IPS-18a (cell line): ENCODE measurements around the gene STIM2.
"Not testable (repeated sequence)": the region's sequence is repeated elsewhere in the genome, so short reads cannot be mapped to it uniquely, and the experiment has no call there.

ENCODE experiments used
- H3K27ac ChIP-seq: one replicate; pipeline ENCODE4 v1.5.1; 2013; ENCODE audit warnings: low read length
- H3K27me3 ChIP-seq: one replicate; pipeline ENCODE4 v1.6.1; 2013; ENCODE audit warnings: mild to moderate bottlenecking, low read length; ENCODE audit not compliant: control insufficient read depth, insufficient read depth
- H3K36me3 ChIP-seq: one replicate; pipeline ENCODE4 v1.6.1; 2013; ENCODE audit warnings: low read depth, low read length; ENCODE audit not compliant: control insufficient read depth
- H3K4me1 ChIP-seq: one replicate; pipeline ENCODE4 v1.6.1; 2013; ENCODE audit warnings: low read depth, low read length; ENCODE audit not compliant: control insufficient read depth
- H3K4me3 ChIP-seq: one replicate; pipeline ENCODE4 v1.5.1; 2013; ENCODE audit warnings: low read length
- H3K9ac ChIP-seq: one replicate; pipeline ENCODE4 v1.6.1; 2013; ENCODE audit warnings: mild to moderate bottlenecking, low read length, moderate library complexity
- H3K9me3 ChIP-seq: one replicate; pipeline ENCODE4 v1.6.1; 2013; ENCODE audit warnings: low read depth, low read length; ENCODE audit not compliant: control insufficient read depth

STIM2 gene

DNA sequence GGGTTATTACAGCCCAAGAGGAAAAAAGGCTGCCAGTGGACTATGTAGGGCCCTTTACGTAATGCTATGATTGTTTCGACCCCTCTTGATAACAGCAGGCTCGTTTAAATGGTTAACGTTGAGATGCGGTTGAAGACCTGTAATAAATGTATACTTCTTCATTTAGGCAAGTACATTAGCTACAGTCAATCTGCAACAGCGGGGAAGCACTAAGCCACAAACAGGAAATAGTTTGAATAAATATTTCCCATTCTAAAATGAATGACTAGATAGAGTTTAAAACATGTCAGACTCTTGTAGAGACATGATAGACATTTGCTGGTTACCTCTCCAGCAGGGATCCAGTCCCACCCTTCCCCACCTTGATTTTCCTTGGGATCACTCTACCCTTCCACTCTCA, 38.1 kb upstream of the STIM2 start:
- H3K9me3 ChIP-seq = no peaks in the 10 kb centered on the region
- H3K36me3 ChIP-seq = no peaks in the 10 kb centered on the region
- no peak overlapping the region for H3K4me3 ChIP-seq
- H3K27me3 ChIP-seq = no peaks in the 10 kb centered on the region
- H3K27ac ChIP-seq = no peak overlapping the region
- peaks cover 15% of the 10 kb centered on the region for H3K4me1 ChIP-seq
- no peak overlapping the region for H3K9ac ChIP-seq

- not testable (repeated sequence) for H3K9me3 ChIP-seq, H3K36me3 ChIP-seq, H3K27ac ChIP-seq, H3K27me3 ChIP-seq, H3K4me3 ChIP-seq, H3K9ac ChIP-seq
- peaks cover 15% of the 10 kb centered on the region for H3K4me1 ChIP-seq
Measured at GRCh38 chr4:26822974-26823373, 37.7 kb upstream of the STIM2 start.

- Histone ChIP-seq H3K4me1 (peaks cover 12% of the 10 kb centered on the region), H3K9ac (no peak overlapping the region), H3K27ac (no peak overlapping the region), H3K27me3 (no peaks in the 10 kb centered on the region), H3K4me3 (no peak overlapping the region), H3K36me3 (no peaks in the 10 kb centered on the region), H3K9me3 (no peaks in the 10 kb centered on the region)
Measured at GRCh38 chr4:26823583-26823982, 37.1 kb upstream of the STIM2 start.

DNA sequence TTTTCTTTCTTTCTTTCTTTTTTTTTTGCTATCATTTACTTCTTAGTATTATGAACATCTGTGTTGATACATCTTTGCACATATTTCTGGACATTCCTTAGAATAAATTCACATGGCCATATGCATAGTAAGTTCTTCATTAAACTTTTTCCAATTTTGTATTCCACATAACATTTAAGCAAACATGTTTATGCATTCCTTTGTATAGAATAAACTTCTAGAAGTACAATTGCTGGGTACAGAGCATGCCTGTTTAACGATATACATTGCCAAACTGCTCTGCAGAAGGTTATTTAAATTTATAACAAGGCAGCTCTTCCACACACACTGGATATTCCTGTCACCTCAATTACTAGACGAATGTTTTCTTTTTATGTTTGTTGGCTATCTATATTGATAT, 36.0 kb upstream of the STIM2 start:
- Histone ChIP-seq H3K27ac (no peak overlapping the region), H3K27me3 (no peaks in the 10 kb centered on the region), H3K9me3 (no peaks in the 10 kb centered on the region), H3K9ac (no peak overlapping the region), H3K4me1 (peaks cover 3% of the 10 kb centered on the region), H3K36me3 (no peaks in the 10 kb centered on the region), H3K4me3 (no peak overlapping the region)

- Histone ChIP-seq H3K9me3 (no peaks in the 10 kb centered on the region), H3K9ac (no peak overlapping the region), H3K4me1 (peaks cover 3% of the 10 kb centered on the region), H3K27ac (no peak overlapping the region), H3K27me3 (no peaks in the 10 kb centered on the region), H3K4me3 (no peak overlapping the region), H3K36me3 (no peaks in the 10 kb centered on the region)
Measured at GRCh38 chr4:26826721-26827120, 33.9 kb upstream of the STIM2 start.

DNA sequence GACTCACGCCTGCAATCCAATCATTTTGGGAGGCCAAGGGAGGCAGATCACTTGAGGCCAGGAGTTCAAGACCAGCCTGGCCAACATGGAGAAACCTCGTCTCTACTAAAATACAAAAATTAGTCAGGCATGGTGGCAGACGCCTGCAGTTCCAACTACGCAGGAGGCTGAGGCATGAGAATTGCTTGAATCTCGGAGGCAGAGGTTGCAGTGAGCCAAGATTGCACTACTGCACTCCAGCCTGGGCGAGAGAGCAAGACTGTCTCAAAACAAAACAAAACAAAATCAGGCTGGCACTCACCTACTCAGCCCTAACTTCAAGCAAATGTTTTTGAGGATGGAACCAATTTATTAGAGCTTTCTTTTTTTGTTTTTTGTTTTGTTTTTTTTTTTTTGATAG, 33.3 kb upstream of the STIM2 start:
- H3K4me1 ChIP-seq, H3K9me3 ChIP-seq, H3K27ac ChIP-seq, H3K9ac ChIP-seq, H3K36me3 ChIP-seq, H3K27me3 ChIP-seq, H3K4me3 ChIP-seq: not testable (repeated sequence)

DNA sequence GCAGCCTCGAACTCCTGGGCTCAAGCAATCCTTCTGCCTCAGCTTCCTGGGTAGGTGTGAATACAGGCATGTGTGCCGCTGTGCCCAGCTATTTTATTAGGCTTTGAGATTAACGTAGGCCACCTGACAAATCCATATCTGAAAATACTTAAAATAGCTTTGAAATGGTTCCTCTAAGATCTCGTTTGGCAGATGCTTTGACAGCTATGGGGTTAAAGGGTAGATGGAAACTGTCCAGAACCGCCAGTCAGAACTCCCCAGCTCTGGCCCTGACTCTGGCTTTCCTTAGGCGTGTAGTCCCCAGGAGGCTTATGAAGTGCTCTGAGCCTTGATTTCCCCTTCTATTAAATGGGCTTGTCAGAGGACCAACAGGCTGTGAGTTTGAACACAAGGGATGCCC, 32.8 kb upstream of the STIM2 start:
- no peak overlapping the region for H3K9ac ChIP-seq
- no peak overlapping the region for H3K4me3 ChIP-seq
- peaks cover 3% of the 10 kb centered on the region for H3K4me1 ChIP-seq
- no peaks in the 10 kb centered on the region for H3K36me3 ChIP-seq
- no peaks in the 10 kb centered on the region for H3K9me3 ChIP-seq
- H3K27ac ChIP-seq = no peak overlapping the region
- no peaks in the 10 kb centered on the region for H3K27me3 ChIP-seq

- H3K9ac ChIP-seq = no peak overlapping the region
- H3K27me3 ChIP-seq = no peaks in the 10 kb centered on the region
- H3K4me1 ChIP-seq = no peaks in the 10 kb centered on the region
- H3K27ac ChIP-seq = no peak overlapping the region
- H3K9me3 ChIP-seq = no peaks in the 10 kb centered on the region
- H3K4me3 ChIP-seq = no peak overlapping the region
- H3K36me3 ChIP-seq = no peaks in the 10 kb centered on the region
Measured at GRCh38 chr4:26829018-26829417, 31.6 kb upstream of the STIM2 start.

- Histone ChIP-seq H3K4me1 (no peaks in the 10 kb centered on the region), H3K4me3 (no peak overlapping the region), H3K27me3 (no peaks in the 10 kb centered on the region)
Measured at GRCh38 chr4:26830033-26830432, 30.6 kb upstream of the STIM2 start.

GRCh38 chr4:26830701-26831100, 29.9 kb upstream of the STIM2 start:
- Histone ChIP-seq H3K9ac (no peak overlapping the region), H3K9me3 (no peaks in the 10 kb centered on the region), H3K4me3 (no peak overlapping the region), H3K36me3 (no peaks in the 10 kb centered on the region), H3K27ac (no peak overlapping the region), H3K27me3 (no peaks in the 10 kb centered on the region), H3K4me1 (no peaks in the 10 kb centered on the region)

More at GRCh38 chr4:26830033-26830432, 30.6 kb upstream of the STIM2 start:
- H3K36me3 ChIP-seq = no peaks in the 10 kb centered on the region
- no peaks in the 10 kb centered on the region for H3K9me3 ChIP-seq
- no peak overlapping the region for H3K27ac ChIP-seq
- H3K9ac ChIP-seq = no peak overlapping the region

DNA sequence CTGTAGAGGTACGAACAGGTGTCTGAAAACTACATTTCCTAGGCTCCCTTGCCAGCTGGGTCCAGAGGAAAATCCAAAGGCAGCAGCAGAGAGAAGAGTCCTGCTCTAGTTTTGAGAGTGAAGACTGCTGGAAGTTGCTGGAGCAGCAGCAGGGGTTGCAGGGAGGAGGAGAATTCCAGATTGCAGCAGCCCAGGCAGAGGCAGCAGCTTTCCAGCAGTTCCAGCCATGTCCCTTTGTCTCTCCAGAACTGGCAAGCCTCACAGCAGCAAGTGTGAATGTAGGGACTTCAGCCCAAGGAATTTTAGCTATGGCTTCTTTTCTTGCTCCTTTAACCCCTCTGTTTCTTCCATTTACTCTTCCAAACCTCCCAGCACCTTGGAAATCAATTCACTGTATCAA, 24.1 kb upstream of the STIM2 start:
- Histone ChIP-seq H3K27me3 (no peaks in the 10 kb centered on the region), H3K4me3 (no peak overlapping the region), H3K27ac (no peak overlapping the region), H3K9me3 (no peaks in the 10 kb centered on the region), H3K4me1 (peaks cover 9% of the 10 kb centered on the region), H3K9ac (no peak overlapping the region), H3K36me3 (no peaks in the 10 kb centered on the region)

GRCh38 chr4:26837993-26838842, 22.4 kb upstream of the STIM2 start:
- Histone ChIP-seq H3K9ac (no peak overlapping the region), H3K9me3 (no peaks in the 10 kb centered on the region), H3K27ac (no peak overlapping the region), H3K4me1 (peaks cover 9% of the 10 kb centered on the region), H3K36me3 (no peaks in the 10 kb centered on the region), H3K27me3 (no peaks in the 10 kb centered on the region), H3K4me3 (no peak overlapping the region)
